GM23338 (cell line): ENCODE measurements around the gene ACBD5.
A peak's percentile ranks its signal among the peaks of the same experiment; 100 is the strongest.

Source experiments
- CREB1 ChIP-seq: fragments of 250-450 bp; sonication (Bioruptor Pico); IDR thresholded peaks from 2 replicates; pipeline ENCODE4 v1.5.0; 2020; ENCODE audit warnings: low read depth, mild to moderate bottlenecking, moderate library complexity
- EZH2 ChIP-seq: fragments of 200-600 bp; sonication (generic); IDR thresholded peaks from one replicate; pipeline ENCODE4 v1.8.0; 2017; ENCODE audit warnings: antibody characterized with exemption, mild to moderate bottlenecking, low read depth; ENCODE audit not compliant: unreplicated experiment
- NANOG ChIP-seq: IDR thresholded peaks from 2 replicates; pipeline ENCODE4 v1.6.1; 2016; ENCODE audit warnings: antibody characterized with exemption, borderline replicate concordance
- ZNF114 ChIP-seq: fragments of 250-450 bp; sonication (Bioruptor Pico); IDR thresholded peaks from 2 replicates; pipeline ENCODE4 v1.5.0; 2020; ENCODE audit warnings: mild to moderate bottlenecking, moderate library complexity
- ZNF331 ChIP-seq: fragments of 250-450 bp; sonication (Bioruptor Pico); IDR thresholded peaks from 2 replicates; pipeline ENCODE4 v1.5.0; 2020; ENCODE audit warnings: low read depth, mild to moderate bottlenecking, moderate library complexity
- TF ChIP-seq, protein P1 (sequence below), 2 experiments: fragments of 200-600 bp in 1 of 2; sonication (generic) in 1 of 2; conservative IDR thresholded peaks; 2 replicates each; pipeline versions ENCODE4 v1.5.1 to v1.6.1; 2016 to 2017; ENCODE audit warnings: antibody characterized with exemption in 2 of 2, low read depth in 2 of 2, mild to moderate bottlenecking in 2 of 2, moderate library complexity in 1 of 2
- TF ChIP-seq, protein P2 (sequence below): IDR thresholded peaks from one replicate; pipeline ENCODE4 v1.6.1; 2018; ENCODE audit warnings: antibody characterized with exemption; ENCODE audit not compliant: unreplicated experiment

DNA sequence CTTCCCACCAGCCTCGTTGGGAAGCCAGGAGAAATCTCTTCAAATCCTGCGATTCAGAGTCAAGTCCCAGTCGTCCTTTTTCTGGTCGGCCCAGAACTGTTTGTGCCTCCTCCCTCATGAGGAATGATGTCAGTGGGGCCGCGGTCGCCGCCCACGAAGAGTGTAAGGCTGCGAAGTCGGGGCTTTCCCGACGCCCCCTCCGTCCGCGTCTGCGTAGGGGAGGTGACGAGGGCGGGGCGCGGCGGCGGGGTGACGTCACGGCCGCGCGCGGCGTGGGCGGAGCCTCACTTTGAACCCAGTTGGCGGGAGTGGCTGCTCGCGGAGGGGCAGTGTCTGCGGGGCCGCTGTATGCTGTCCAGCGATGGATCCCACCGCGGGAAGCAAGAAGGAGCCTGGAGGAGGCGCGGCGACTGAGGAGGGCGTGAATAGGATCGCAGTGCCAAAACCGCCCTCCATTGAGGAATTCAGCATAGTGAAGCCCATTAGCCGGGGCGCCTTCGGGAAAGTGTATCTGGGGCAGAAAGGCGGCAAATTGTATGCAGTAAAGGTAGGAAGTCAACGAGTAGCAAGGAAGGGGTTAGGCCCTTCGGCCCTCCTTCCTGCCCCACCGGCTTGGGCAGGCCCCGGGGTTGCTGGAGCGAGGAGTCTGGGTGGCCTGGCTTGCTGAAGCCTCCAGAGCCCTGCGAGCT is 85.4 kb downstream of the ACBD5 start, which contains the start of gene MASTL:
- TF ChIP-seq, protein P1, sequence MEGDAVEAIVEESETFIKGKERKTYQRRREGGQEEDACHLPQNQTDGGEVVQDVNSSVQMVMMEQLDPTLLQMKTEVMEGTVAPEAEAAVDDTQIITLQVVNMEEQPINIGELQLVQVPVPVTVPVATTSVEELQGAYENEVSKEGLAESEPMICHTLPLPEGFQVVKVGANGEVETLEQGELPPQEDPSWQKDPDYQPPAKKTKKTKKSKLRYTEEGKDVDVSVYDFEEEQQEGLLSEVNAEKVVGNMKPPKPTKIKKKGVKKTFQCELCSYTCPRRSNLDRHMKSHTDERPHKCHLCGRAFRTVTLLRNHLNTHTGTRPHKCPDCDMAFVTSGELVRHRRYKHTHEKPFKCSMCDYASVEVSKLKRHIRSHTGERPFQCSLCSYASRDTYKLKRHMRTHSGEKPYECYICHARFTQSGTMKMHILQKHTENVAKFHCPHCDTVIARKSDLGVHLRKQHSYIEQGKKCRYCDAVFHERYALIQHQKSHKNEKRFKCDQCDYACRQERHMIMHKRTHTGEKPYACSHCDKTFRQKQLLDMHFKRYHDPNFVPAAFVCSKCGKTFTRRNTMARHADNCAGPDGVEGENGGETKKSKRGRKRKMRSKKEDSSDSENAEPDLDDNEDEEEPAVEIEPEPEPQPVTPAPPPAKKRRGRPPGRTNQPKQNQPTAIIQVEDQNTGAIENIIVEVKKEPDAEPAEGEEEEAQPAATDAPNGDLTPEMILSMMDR (conservative IDR thresholded peaks at IDR 0.05; ENCODE audit: low read depth in 2 of 2): no peak
- TF ChIP-seq EZH2 (no peak), ZNF114 (no peak), CREB1 (peak; percentile 98), ZNF331 (no peak), NANOG (no peak)
- TF ChIP-seq, protein P2, sequence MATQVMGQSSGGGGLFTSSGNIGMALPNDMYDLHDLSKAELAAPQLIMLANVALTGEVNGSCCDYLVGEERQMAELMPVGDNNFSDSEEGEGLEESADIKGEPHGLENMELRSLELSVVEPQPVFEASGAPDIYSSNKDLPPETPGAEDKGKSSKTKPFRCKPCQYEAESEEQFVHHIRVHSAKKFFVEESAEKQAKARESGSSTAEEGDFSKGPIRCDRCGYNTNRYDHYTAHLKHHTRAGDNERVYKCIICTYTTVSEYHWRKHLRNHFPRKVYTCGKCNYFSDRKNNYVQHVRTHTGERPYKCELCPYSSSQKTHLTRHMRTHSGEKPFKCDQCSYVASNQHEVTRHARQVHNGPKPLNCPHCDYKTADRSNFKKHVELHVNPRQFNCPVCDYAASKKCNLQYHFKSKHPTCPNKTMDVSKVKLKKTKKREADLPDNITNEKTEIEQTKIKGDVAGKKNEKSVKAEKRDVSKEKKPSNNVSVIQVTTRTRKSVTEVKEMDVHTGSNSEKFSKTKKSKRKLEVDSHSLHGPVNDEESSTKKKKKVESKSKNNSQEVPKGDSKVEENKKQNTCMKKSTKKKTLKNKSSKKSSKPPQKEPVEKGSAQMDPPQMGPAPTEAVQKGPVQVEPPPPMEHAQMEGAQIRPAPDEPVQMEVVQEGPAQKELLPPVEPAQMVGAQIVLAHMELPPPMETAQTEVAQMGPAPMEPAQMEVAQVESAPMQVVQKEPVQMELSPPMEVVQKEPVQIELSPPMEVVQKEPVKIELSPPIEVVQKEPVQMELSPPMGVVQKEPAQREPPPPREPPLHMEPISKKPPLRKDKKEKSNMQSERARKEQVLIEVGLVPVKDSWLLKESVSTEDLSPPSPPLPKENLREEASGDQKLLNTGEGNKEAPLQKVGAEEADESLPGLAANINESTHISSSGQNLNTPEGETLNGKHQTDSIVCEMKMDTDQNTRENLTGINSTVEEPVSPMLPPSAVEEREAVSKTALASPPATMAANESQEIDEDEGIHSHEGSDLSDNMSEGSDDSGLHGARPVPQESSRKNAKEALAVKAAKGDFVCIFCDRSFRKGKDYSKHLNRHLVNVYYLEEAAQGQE: no peak
